MM.1S (cell line): ENCODE results near the gene G0S2.

Source experiments
- DNase-seq: peaks from one replicate; pipeline ENCODE4 v3.0.0-alpha.2; 2015
- H2AFZ ChIP-seq: fragments of 300-600 bp; sonication (generic); 2 replicates; pipeline ENCODE4 v1.6.0; 2016; ENCODE audit warnings: antibody characterized with exemption, low read length
- H3F3A ChIP-seq: fragments of 300-600 bp; sonication (generic); 2 replicates; pipeline ENCODE4 v1.6.1; 2016; ENCODE audit warnings: mild to moderate bottlenecking, antibody characterized with exemption, low read length, moderate library complexity, mixed read lengths; ENCODE audit not compliant: insufficient read depth
- H3K27ac ChIP-seq: fragments of 300-600 bp; sonication (generic); 2 replicates; pipeline ENCODE4 v1.5.1; 2016; ENCODE audit warnings: mild to moderate bottlenecking, low read length
- H3K27me3 ChIP-seq: fragments of 300-600 bp; sonication (generic); replicated peaks from 2 replicates; pipeline ENCODE4 v1.6.0; 2016; ENCODE audit warnings: low read length; ENCODE audit not compliant: insufficient read depth
- H3K36me3 ChIP-seq: fragments of 300-600 bp; sonication (generic); replicated peaks from 2 replicates; pipeline ENCODE4 v1.6.1; 2016; ENCODE audit warnings: mild to moderate bottlenecking, low read length, mixed read lengths; ENCODE audit not compliant: insufficient read depth
- H3K4me1 ChIP-seq: fragments of 300-600 bp; sonication (generic); 2 replicates; pipeline ENCODE4 v1.6.1; 2016; ENCODE audit warnings: low read length, mixed read lengths
- H3K4me2 ChIP-seq: fragments of 300-600 bp; sonication (generic); 2 replicates; pipeline ENCODE4 v1.6.0; 2016; ENCODE audit warnings: low read depth, low read length
- H3K4me3 ChIP-seq: fragments of 300-600 bp; sonication (generic); 2 replicates; pipeline ENCODE4 v1.5.1; 2016; ENCODE audit warnings: low read length, mixed read lengths
- H3K79me2 ChIP-seq: fragments of 300-600 bp; sonication (generic); 2 replicates; pipeline ENCODE4 v1.6.1; 2016; ENCODE audit warnings: mixed run types, low read length, mixed read lengths
- H3K9ac ChIP-seq: fragments of 300-600 bp; sonication (generic); 2 replicates; pipeline ENCODE4 v1.6.1; 2016; ENCODE audit warnings: low read length, mixed read lengths
- H3K9me2 ChIP-seq: fragments of 300-600 bp; sonication (generic); replicated peaks from 2 replicates; pipeline ENCODE4 v1.6.1; 2016; ENCODE audit warnings: mild to moderate bottlenecking, low read length, mixed read lengths; ENCODE audit not compliant: insufficient read depth
- H3K9me3 ChIP-seq: fragments of 300-600 bp; sonication (generic); replicated peaks from 2 replicates; pipeline ENCODE4 v1.6.1; 2016; ENCODE audit warnings: mild to moderate bottlenecking, low read length, mixed read lengths; ENCODE audit not compliant: insufficient read depth
- H4K20me1 ChIP-seq: fragments of 300-600 bp; sonication (generic); 2 replicates; pipeline ENCODE4 v1.6.1; 2016; ENCODE audit warnings: mild to moderate bottlenecking, low read length, moderate library complexity, mixed read lengths; ENCODE audit not compliant: insufficient read depth
- CTCF ChIP-seq: fragments of 300-600 bp; sonication (generic); IDR thresholded peaks from 2 replicates; pipeline ENCODE4 v1.5.1; 2016; ENCODE audit warnings: antibody characterized with exemption, low read length, mixed read lengths
- EZH2 ChIP-seq: fragments of 300-600 bp; sonication (generic); optimal IDR thresholded peaks from 2 replicates; pipeline ENCODE3; 2017; ENCODE audit warnings: low read depth, mild to moderate bottlenecking, antibody characterized with exemption, low read length, mixed read lengths
- EZH2phosphoT487 ChIP-seq: fragments of 300-600 bp; sonication (generic); IDR thresholded peaks from 2 replicates; pipeline ENCODE4 v1.6.1; 2018; ENCODE audit warnings: antibody characterized with exemption, low read length

G0S2 gene

GRCh38 chr1:209710093-209710492 lies 34.9 kb downstream of the G0S2 start:
- peak overlapping the region; percentile 30; the same call in 1 of the 2 replicates for H3K4me2 ChIP-seq
- H3K4me3 ChIP-seq, result no peak overlapping the region
- H3K9me3 ChIP-seq, result no peaks in the 10 kb centered on the region
- H3K9me2 ChIP-seq, result no peaks in the 10 kb centered on the region
- TF ChIP-seq EZH2phosphoT487 (no peak), CTCF (no peak), EZH2 (no peak)
- H4K20me1 ChIP-seq, result no peaks in the 10 kb centered on the region
- H3K27me3 ChIP-seq, result no peaks in the 10 kb centered on the region
- no peaks in the 10 kb centered on the region for H3K36me3 ChIP-seq
- peak; percentile 78 for DNase-seq
- no peak overlapping the region for H2AFZ ChIP-seq
- H3K9ac ChIP-seq, result no peak overlapping the region
- no peaks in the 10 kb centered on the region for H3K79me2 ChIP-seq
- H3F3A ChIP-seq, result no peaks in the 10 kb centered on the region
- H3K4me1 ChIP-seq, result 0 out of 2 replicates have a peak, but pooled peaks cover 9% of the 10 kb centered on the region
- no peak overlapping the region for H3K27ac ChIP-seq

GRCh38 chr1:209710847-209711246 lies 35.6 kb downstream of the G0S2 start:
- Histone ChIP-seq H3K27ac (no peak overlapping the region), H3K4me1 (0 out of 2 replicates have a peak, but pooled peaks cover 9% of the 10 kb centered on the region)
- TF ChIP-seq CTCF (no peak), EZH2phosphoT487 (no peak), EZH2 (no peak)

GRCh38 chr1:209714338-209714737 lies 39.1 kb downstream of the G0S2 start:
- H3F3A ChIP-seq, result no peaks in the 10 kb centered on the region
- H3K27ac ChIP-seq, result no peak overlapping the region
- 0 out of 2 replicates have a peak, but pooled peaks cover 15% of the 10 kb centered on the region for H3K4me1 ChIP-seq
- no peaks in the 10 kb centered on the region for H3K27me3 ChIP-seq
- no peak overlapping the region for H3K4me2 ChIP-seq
- no peak for DNase-seq
- H3K4me3 ChIP-seq, result no peak overlapping the region
- no peak overlapping the region for H2AFZ ChIP-seq
- TF ChIP-seq CTCF (no peak), EZH2 (no peak), EZH2phosphoT487 (no peak)
- H4K20me1 ChIP-seq, result no peaks in the 10 kb centered on the region
- no peak overlapping the region for H3K9ac ChIP-seq
- H3K36me3 ChIP-seq, result no peaks in the 10 kb centered on the region
- H3K9me3 ChIP-seq, result no peaks in the 10 kb centered on the region
- no peaks in the 10 kb centered on the region for H3K79me2 ChIP-seq
- no peaks in the 10 kb centered on the region for H3K9me2 ChIP-seq

More at GRCh38 chr1:209710847-209711246, 35.6 kb downstream of the G0S2 start:
- no peak overlapping the region for H3K4me3 ChIP-seq
- H3K9me3 ChIP-seq, result no peaks in the 10 kb centered on the region
- no peaks in the 10 kb centered on the region for H3K36me3 ChIP-seq
- H3K9ac ChIP-seq, result no peak overlapping the region
- no peaks in the 10 kb centered on the region for H3K27me3 ChIP-seq
- no peaks in the 10 kb centered on the region for H3F3A ChIP-seq
- no peaks in the 10 kb centered on the region for H3K79me2 ChIP-seq
- H3K9me2 ChIP-seq, result no peaks in the 10 kb centered on the region
- no peaks in the 10 kb centered on the region for H4K20me1 ChIP-seq
- no peak overlapping the region for H2AFZ ChIP-seq
- no peak for DNase-seq
- no peak overlapping the region for H3K4me2 ChIP-seq
